ENCODE results near the gene TMCO4. TPM values are rescaled to one million over a fixed set of nuclear protein-coding genes. Genes with fewer than 3 reads are reported as not detected.
"Not testable (repeated sequence)": the region's sequence is repeated elsewhere in the genome, so short reads cannot be mapped to it uniquely, and the experiment has no call there.

Gene TMCO4
- total RNA-seq, 1 experiment from 2014 or later: 19.7 TPM

- POLR2A ChIA-PET (ENCODE audit: unreplicated experiment): no interaction called here
- CTCF ChIA-PET: no interaction called here
Measured at GRCh38 chr1:19635646-19636045, 164.1 kb downstream of the TMCO4 start.

GRCh38 chr1:19635064-19635463, 164.7 kb downstream of the TMCO4 start:
- H3K9me3 ChIP-seq (ENCODE audit: low read length); BruUV-seq (replicated peaks); H3K27ac ChIP-seq (ENCODE audit: low read length); H3K27me3 ChIP-seq (ENCODE audit: low read length); H3K4me2 ChIP-seq (ENCODE audit: low read length); H3K4me3 ChIP-seq (ENCODE audit: low read length); H3K9ac ChIP-seq (ENCODE audit: low read length); intact Hi-C loops (cut with micrococcal nuclease); DNase-seq; H2AFZ ChIP-seq (ENCODE audit: low read length); POLR2A ChIA-PET (ENCODE audit: unreplicated experiment); H3K4me1 ChIP-seq (ENCODE audit: insufficient read depth, low read length); H3F3A ChIP-seq (ENCODE audit: low read length, unreplicated experiment); H3K79me2 ChIP-seq (ENCODE audit: low read length); H3K36me3 ChIP-seq (ENCODE audit: low read depth, low read length); H3K9me2 ChIP-seq (replicated peaks; ENCODE audit: low read length); ATAC-seq; H4K20me1 ChIP-seq (ENCODE audit: low read length); CTCF ChIA-PET: not testable (repeated sequence)

More at GRCh38 chr1:19635646-19636045, 164.1 kb downstream of the TMCO4 start:
- H3K36me3 ChIP-seq (ENCODE audit: low read depth, low read length): no peaks in the 10 kb centered on the region
- no peaks in the 10 kb centered on the region for H3K79me2 ChIP-seq (ENCODE audit: low read length)
- peak; percentile 48; the same call in 1 of the 2 replicates for ATAC-seq
- no TSS peak for BruUV-seq (replicated peaks)
- no peak overlapping the region for H3K4me2 ChIP-seq (ENCODE audit: low read length)
- H3K9me2 ChIP-seq (replicated peaks; ENCODE audit: low read length): no peaks in the 10 kb centered on the region
- H3K9me3 ChIP-seq (ENCODE audit: low read length): no peaks in the 10 kb centered on the region
- no peak overlapping the region for H2AFZ ChIP-seq (ENCODE audit: low read length)
- no peaks in the 10 kb centered on the region for H3K27me3 ChIP-seq (ENCODE audit: low read length)
- H3F3A ChIP-seq (ENCODE audit: low read length, unreplicated experiment): no peaks in the 10 kb centered on the region
- H3K9ac ChIP-seq (ENCODE audit: low read length): no peak overlapping the region
- H3K4me3 ChIP-seq (ENCODE audit: low read length): no peak overlapping the region
- DNase-seq: peak; percentile 38
- intact Hi-C loops (cut with micrococcal nuclease): no loop called here
- TF ChIP-seq CTCF (conservative IDR thresholded peaks at IDR 0.05; ENCODE audit: low read depth, low read length): no peak
- H3K4me1 ChIP-seq (ENCODE audit: insufficient read depth, low read length): peaks cover 10% of the 10 kb centered on the region
- no peak overlapping the region for H3K27ac ChIP-seq (ENCODE audit: low read length)
- H4K20me1 ChIP-seq (ENCODE audit: low read length): no peaks in the 10 kb centered on the region

- Histone ChIP-seq H2AFZ (ENCODE audit: low read length) (no peak overlapping the region), H4K20me1 (ENCODE audit: low read length) (no peaks in the 10 kb centered on the region), H3K4me3 (ENCODE audit: low read length) (no peak overlapping the region), H3K9me3 (ENCODE audit: low read length) (no peaks in the 10 kb centered on the region), H3K36me3 (ENCODE audit: low read depth, low read length) (no peaks in the 10 kb centered on the region), H3K9me2 (replicated peaks; ENCODE audit: low read length) (no peaks in the 10 kb centered on the region), H3K27me3 (ENCODE audit: low read length) (no peaks in the 10 kb centered on the region), H3K4me2 (ENCODE audit: low read length) (no peak overlapping the region), H3F3A (ENCODE audit: low read length, unreplicated experiment) (no peaks in the 10 kb centered on the region), H3K9ac (ENCODE audit: low read length) (no peak overlapping the region), H3K79me2 (ENCODE audit: low read length) (no peaks in the 10 kb centered on the region), H3K4me1 (ENCODE audit: insufficient read depth, low read length) (no peaks in the 10 kb centered on the region), H3K27ac (ENCODE audit: low read length) (no peak overlapping the region)
- TF ChIP-seq CTCF (conservative IDR thresholded peaks at IDR 0.05; ENCODE audit: low read depth, low read length): no peak
- no peak for TF ChIP-seq EZH2 (IDR thresholded peaks at IDR 0.05; ENCODE audit: low read length, unreplicated experiment)
- no peak for TF ChIP-seq EZH2phosphoT487 (IDR thresholded peaks at IDR 0.05; ENCODE audit: borderline replicate concordance, low read length)
- BruUV-seq (replicated peaks): no TSS peak
- intact Hi-C loops (cut with micrococcal nuclease): no loop called here
- POLR2A ChIA-PET (ENCODE audit: unreplicated experiment): no interaction called here
- no peak for DNase-seq
- CTCF ChIA-PET: no interaction called here
- no peak for ATAC-seq
Measured at GRCh38 chr1:19633106-19633505, 166.6 kb downstream of the TMCO4 start.

Other genes with a start within 250 kb of the TMCO4 start
- 117 and 141 TPM in 2 replicates for gene NBL1, start 155.6 kb downstream of the TMCO4 start, total RNA-seq (2014; rRNA removed)
- not detected in 2 replicates for gene HTR6, start 135.0 kb downstream of the TMCO4 start, total RNA-seq (2014; rRNA removed)
- gene RNF186, start 15.4 kb upstream of the TMCO4 start, total RNA-seq (2014; rRNA removed): 0.69 TPM in 1 of 2 replicates, not detected in the other
- 9.7 and 9.9 TPM in 2 replicates for gene OTUD3, start 82.5 kb upstream of the TMCO4 start, total RNA-seq (2014; rRNA removed)
- gene PLA2G2E, start 123.7 kb upstream of the TMCO4 start, total RNA-seq (2014; rRNA removed): not detected in 2 replicates
- gene PLA2G2A, start 179.7 kb upstream of the TMCO4 start, total RNA-seq (2014; rRNA removed): not detected in 2 replicates